Neuronal stem cell (in vitro differentiated cells): ENCODE measurements around the gene EXOC1.

ENCODE experiments used
- DNase-seq: peaks from one replicate; pipeline ENCODE4 v3.0.0-alpha.2; 2013; ENCODE audit warnings: low spot score
- H2AFZ ChIP-seq: one replicate; pipeline ENCODE4 v1.6.1; 2013; ENCODE audit warnings: mild to moderate bottlenecking, low read length, inconsistent platforms
- H2AK5ac ChIP-seq: 2 replicates; pipeline ENCODE4 v1.6.1; 2013; ENCODE audit warnings: low read depth, mild to moderate bottlenecking, inconsistent platforms, low read length, moderate library complexity, mixed read lengths
- H2BK120ac ChIP-seq: 2 replicates; pipeline ENCODE4 v1.6.1; 2013; ENCODE audit warnings: low read depth, mild to moderate bottlenecking, inconsistent platforms, low read length, moderate library complexity, mixed read lengths
- H2BK12ac ChIP-seq: one replicate; pipeline ENCODE4 v1.6.1; 2013; ENCODE audit warnings: low read length, inconsistent platforms
- H2BK15ac ChIP-seq: 2 replicates; pipeline ENCODE4 v1.6.1; 2013; ENCODE audit warnings: mild to moderate bottlenecking, low read length, inconsistent platforms, mixed read lengths
- H2BK5ac ChIP-seq: one replicate; pipeline ENCODE4 v1.6.1; 2013; ENCODE audit warnings: inconsistent platforms, mild to moderate bottlenecking, low read length, moderate library complexity
- H3K14ac ChIP-seq: one replicate; pipeline ENCODE4 v1.6.1; 2013; ENCODE audit warnings: low read length, inconsistent platforms
- H3K18ac ChIP-seq: 2 replicates; pipeline ENCODE4 v1.6.1; 2013; ENCODE audit warnings: low read length, inconsistent platforms
- H3K23ac ChIP-seq: 2 replicates; pipeline ENCODE4 v1.6.1; 2013; ENCODE audit warnings: low read depth, mild to moderate bottlenecking, mixed read lengths, low read length, inconsistent platforms; ENCODE audit not compliant: poor library complexity
- H3K27ac ChIP-seq: replicated peaks from 3 replicates; pipeline ENCODE4 v1.5.1; 2013; ENCODE audit warnings: low read length, inconsistent platforms
- H3K27me3 ChIP-seq, 3 experiments: 2 replicates each; pipeline ENCODE4 v1.6.1; 2013; ENCODE audit warnings: low read length in 3 of 3, mild to moderate bottlenecking in 2 of 3, inconsistent platforms in 1 of 3, low read depth in 1 of 3, mixed read lengths in 1 of 3, moderate library complexity in 1 of 3; ENCODE audit not compliant: control insufficient read depth in 3 of 3, insufficient read depth in 3 of 3
- H3K36me3 ChIP-seq, 2 donors: replicated peaks in 1 of 2; 2 replicates each; pipeline ENCODE4 v1.6.1; 2013; ENCODE audit warnings: low read length in 2 of 2; ENCODE audit not compliant: control insufficient read depth in 2 of 2, insufficient read depth in 2 of 2
- H3K4ac ChIP-seq: 2 replicates; pipeline ENCODE4 v1.6.1; 2013; ENCODE audit warnings: inconsistent platforms, mild to moderate bottlenecking, low read length, moderate library complexity
- H3K4me1 ChIP-seq, 2 donors: 1 replicate in 1 of 2; 2 replicates in 1 of 2; pipeline ENCODE4 v1.6.1; 2013; ENCODE audit warnings: low read length in 2 of 2, low read depth in 1 of 2; ENCODE audit not compliant: control insufficient read depth in 2 of 2, insufficient read depth in 1 of 2
- H3K4me2 ChIP-seq: one replicate; pipeline ENCODE4 v1.6.1; 2013; ENCODE audit warnings: mild to moderate bottlenecking, low read length, inconsistent platforms; ENCODE audit not compliant: insufficient read depth, poor library complexity, severe bottlenecking
- H3K4me3 ChIP-seq, 2 donors: 2 replicates each; pipeline ENCODE4 v1.5.1; 2013; ENCODE audit warnings: low read length in 2 of 2, mild to moderate bottlenecking in 2 of 2, inconsistent platforms in 1 of 2, moderate library complexity in 1 of 2
- H3K79me1 ChIP-seq: one replicate; pipeline ENCODE4 v1.6.1; 2013; ENCODE audit warnings: low read depth, mild to moderate bottlenecking, inconsistent platforms, low read length, moderate library complexity
- H3K9ac ChIP-seq: one replicate; pipeline ENCODE4 v1.6.1; 2013; ENCODE audit warnings: mild to moderate bottlenecking, low read depth, low read length, inconsistent platforms; ENCODE audit not compliant: poor library complexity
- H3K9me3 ChIP-seq, 2 donors: replicated peaks in 1 of 2; 2 replicates each; pipeline versions ENCODE3 to v1.6.1; 2013; ENCODE audit warnings: low read length in 2 of 2, mild to moderate bottlenecking in 2 of 2, inconsistent platforms in 1 of 2, low read depth in 1 of 2, mixed read lengths in 1 of 2, moderate library complexity in 1 of 2; ENCODE audit not compliant: control insufficient read depth in 2 of 2, insufficient read depth in 1 of 2
- H4K8ac ChIP-seq: one replicate; pipeline ENCODE4 v1.6.1; 2013; ENCODE audit warnings: low read depth, mild to moderate bottlenecking, inconsistent platforms, low read length, moderate library complexity
- H4K91ac ChIP-seq: one replicate; pipeline ENCODE4 v1.6.1; 2013; ENCODE audit warnings: low read length, low read depth, mild to moderate bottlenecking, inconsistent platforms; ENCODE audit not compliant: poor library complexity
- WGBS, 2 donors: extraction: QIAGEN DNeasy Blood & Tissue Kit; methylation state at CpG; one replicate each; pipeline ENCODE4 v1.1.7; 2013; ENCODE audit warnings: missing lambda C conversion rate in 2 of 2, mixed read lengths in 1 of 2; ENCODE audit not compliant: insufficient read length in 2 of 2, insufficient replicate concordance in 1 of 2; ENCODE audit errors: extremely low coverage in 2 of 2; 5-methylcytosine and 5-hydroxymethylcytosine counted together

EXOC1 gene

GRCh38 chr4:55849724-55850123 is 3.7 kb upstream of the EXOC1 start:
- no peak overlapping the region for H4K91ac ChIP-seq
- H3K79me1 ChIP-seq = peaks cover 4% of the 10 kb centered on the region
- H3K9me3 ChIP-seq = peaks cover 0 to 2% of the 10 kb centered on the region in 2 donors
- no peak overlapping the region for H4K8ac ChIP-seq
- H3K4me2 ChIP-seq = no peak overlapping the region
- H2AFZ ChIP-seq = peak overlapping the region; percentile 11
- no peak overlapping the region for H3K23ac ChIP-seq
- no peak overlapping the region for H2AK5ac ChIP-seq
- H3K36me3 ChIP-seq = no peaks in the 10 kb centered on the region
- H2BK5ac ChIP-seq = no peak overlapping the region
- no peak overlapping the region for H2BK120ac ChIP-seq
- H3K18ac ChIP-seq = no peak overlapping the region
- H3K14ac ChIP-seq = no peak overlapping the region
- no peak for DNase-seq
- peaks cover 2 to 8% of the 10 kb centered on the region in 2 donors for H3K4me1 ChIP-seq
- no peak overlapping the region for H3K9ac ChIP-seq
- WGBS, 2 donors = no CpG with 5 or more reads among the region's 9 CpGs
- no peak overlapping the region for H3K27ac ChIP-seq
- no peak overlapping the region for H2BK12ac ChIP-seq
- no peak overlapping the region for H3K4ac ChIP-seq
- H2BK15ac ChIP-seq = no peak overlapping the region
- H3K27me3 ChIP-seq = peaks cover 0 to 28% (median 2%) of the 10 kb centered on the region in 3 experiments
- H3K4me3 ChIP-seq = no peak overlapping the region

DNA sequence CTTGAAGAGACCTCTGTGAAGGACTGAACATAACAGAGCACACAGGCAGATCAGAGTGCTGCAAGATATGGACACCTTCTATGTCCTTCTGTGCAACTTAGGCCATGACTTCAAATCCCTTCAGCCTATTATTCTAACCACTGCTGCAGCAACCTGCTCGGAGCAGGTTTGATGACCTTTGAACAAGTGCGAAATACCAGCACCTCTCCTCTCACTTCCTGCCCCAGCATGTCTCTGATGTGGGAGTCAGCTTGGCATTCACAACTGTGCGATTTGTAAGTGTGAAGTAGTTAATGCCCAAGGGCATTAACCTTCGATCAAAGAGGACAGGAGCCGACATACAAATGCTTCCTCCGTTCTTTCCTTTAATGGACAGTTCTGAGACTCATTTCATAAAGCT is 1.6 kb upstream of the EXOC1 start:
- H3K18ac ChIP-seq = no peak overlapping the region
- H4K91ac ChIP-seq = no peak overlapping the region
- no peak overlapping the region for H2AK5ac ChIP-seq
- no peak overlapping the region for H2BK15ac ChIP-seq
- H2AFZ ChIP-seq = peak overlapping the region; percentile 64
- WGBS, 2 donors = no CpG with 5 or more reads among the region's 6 CpGs
- no peak overlapping the region for H3K4me2 ChIP-seq
- H2BK5ac ChIP-seq = no peak overlapping the region
- H3K36me3 ChIP-seq = no peaks in the 10 kb centered on the region
- H3K4ac ChIP-seq = no peak overlapping the region
- no peak overlapping the region for H3K9ac ChIP-seq
- H2BK12ac ChIP-seq = no peak overlapping the region
- no peak overlapping the region for H3K23ac ChIP-seq
- H3K4me3 ChIP-seq = no peak overlapping the region
- peaks cover 4% of the 10 kb centered on the region for H3K79me1 ChIP-seq
- H3K14ac ChIP-seq = no peak overlapping the region
- peaks cover 0 to 2% of the 10 kb centered on the region in 2 donors for H3K9me3 ChIP-seq
- peaks cover 2 to 10% of the 10 kb centered on the region in 2 donors for H3K4me1 ChIP-seq
- DNase-seq = no peak
- H4K8ac ChIP-seq = no peak overlapping the region
- no peak overlapping the region for H2BK120ac ChIP-seq
- H3K27me3 ChIP-seq = peaks cover 0 to 28% (median 2%) of the 10 kb centered on the region in 3 experiments
- H3K27ac ChIP-seq = no peak overlapping the region

DNA sequence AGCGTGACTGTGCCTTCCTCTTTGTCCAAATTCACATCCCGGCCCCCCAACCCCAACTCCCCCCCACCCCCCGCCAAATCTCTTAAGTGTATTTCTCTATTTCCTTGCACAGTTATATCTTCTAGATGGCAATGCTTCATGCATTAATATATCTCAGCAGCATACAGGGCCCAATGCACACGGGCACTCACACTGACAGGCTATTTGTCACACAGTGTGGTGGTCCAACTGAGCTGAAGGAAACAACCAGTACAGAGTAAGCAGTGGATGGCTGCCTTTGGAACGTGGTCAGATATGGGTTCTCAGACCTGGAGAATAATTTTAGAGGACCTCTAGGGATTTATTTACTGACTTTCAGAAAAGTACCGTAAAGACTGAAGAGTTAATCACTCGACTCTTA is 681 bp downstream of the EXOC1 start:
- no peak overlapping the region for H2BK15ac ChIP-seq
- peaks cover 2 to 10% of the 10 kb centered on the region in 2 donors for H3K4me1 ChIP-seq
- peak overlapping the region; percentile 92 to 99 for H3K4me3 ChIP-seq
- H3K18ac ChIP-seq = peak overlapping the region; percentile 93
- H2BK5ac ChIP-seq = peak overlapping the region; percentile 59
- H3K27ac ChIP-seq = no peak overlapping the region
- DNase-seq = no peak
- H3K4me2 ChIP-seq = peak overlapping the region; percentile 61
- H3K36me3 ChIP-seq = peaks cover 0 to 11% of the 10 kb centered on the region in 2 donors
- H3K9ac ChIP-seq = no peak overlapping the region
- H3K79me1 ChIP-seq = peaks cover 4% of the 10 kb centered on the region
- WGBS, 2 donors = no CpG with 5 or more reads among the region's 7 CpGs
- H3K14ac ChIP-seq = peak overlapping the region; percentile 31
- no peak overlapping the region for H2BK12ac ChIP-seq
- H2AK5ac ChIP-seq = no peak overlapping the region
- no peaks in the 10 kb centered on the region for H3K9me3 ChIP-seq
- H3K23ac ChIP-seq = no peak overlapping the region
- peak overlapping the region; percentile 99 for H2AFZ ChIP-seq
- H2BK120ac ChIP-seq = no peak overlapping the region
- H4K8ac ChIP-seq = no peak overlapping the region
- peaks cover 0 to 24% (median 2%) of the 10 kb centered on the region in 3 experiments for H3K27me3 ChIP-seq
- H3K4ac ChIP-seq = no peak overlapping the region
- no peak overlapping the region for H4K91ac ChIP-seq

DNA sequence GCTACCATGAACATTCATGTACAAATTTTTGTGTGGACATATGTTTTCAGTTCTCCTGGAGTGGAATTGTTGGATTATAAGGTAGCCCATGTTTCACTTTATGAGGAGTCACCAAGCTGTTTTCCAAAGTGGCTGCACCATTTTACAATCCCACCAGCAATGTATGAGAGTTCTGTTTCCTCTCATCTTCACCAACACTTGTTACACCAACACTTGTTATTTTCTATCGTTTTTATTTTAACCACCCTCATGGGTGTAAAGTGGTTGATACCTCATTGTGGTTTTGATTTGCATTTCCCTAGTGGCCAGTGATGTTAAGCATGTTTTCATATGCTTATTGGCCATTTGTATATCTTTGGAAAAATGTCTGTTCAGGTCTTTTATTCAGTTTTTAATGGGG is 4.1 kb downstream of the EXOC1 start:
- WGBS, 2 donors = no CpG with 5 or more reads among the region's 1 CpG
- Histone ChIP-seq H3K4me2 (no peak overlapping the region), H4K91ac (no peak overlapping the region)

More for the DNA sequence above, 4.1 kb downstream of the EXOC1 start:
- peaks cover 2 to 36% of the 10 kb centered on the region in 2 donors for H3K36me3 ChIP-seq
- no peaks in the 10 kb centered on the region for H3K9me3 ChIP-seq
- no peak overlapping the region for H2BK120ac ChIP-seq
- H3K23ac ChIP-seq = no peak overlapping the region
- H3K4me1 ChIP-seq = peaks cover 2 to 10% of the 10 kb centered on the region in 2 donors
- no peak overlapping the region for H2BK5ac ChIP-seq
- H2AK5ac ChIP-seq = no peak overlapping the region
- no peak overlapping the region for H3K18ac ChIP-seq
- DNase-seq = no peak
- no peak overlapping the region for H3K14ac ChIP-seq
- peaks cover 4% of the 10 kb centered on the region for H3K79me1 ChIP-seq
- H3K9ac ChIP-seq = no peak overlapping the region
- no peak overlapping the region for H2BK15ac ChIP-seq
- no peak overlapping the region for H3K4me3 ChIP-seq
- no peak overlapping the region for H2BK12ac ChIP-seq
- H4K8ac ChIP-seq = no peak overlapping the region
- H3K27ac ChIP-seq = no peak overlapping the region
- H2AFZ ChIP-seq = no peak overlapping the region
- H3K4ac ChIP-seq = no peak overlapping the region
- H3K27me3 ChIP-seq = no peaks in the 10 kb centered on the region
